Neural cell (in vitro differentiated cells): ENCODE measurements around the gene LRRN4CL. TPM values are rescaled to one million over a fixed set of nuclear protein-coding genes. Genes with fewer than 3 reads are reported as not detected.
"Not testable (repeated sequence)": the region's sequence is repeated elsewhere in the genome, so short reads cannot be mapped to it uniquely, and the experiment has no call there.

Experiments
- H2AFZ ChIP-seq: fragments of 200-600, 300-800 bp; sonication (generic), shearing (Covaris generic); 2 replicates; pipeline ENCODE4 v1.6.0; 2014; ENCODE audit warnings: low read depth, mild to moderate bottlenecking, antibody characterized with exemption, low read length, moderate library complexity
- H3F3A ChIP-seq: fragments of 200-600 bp; shearing (Covaris generic); 2 replicates; pipeline ENCODE4 v1.6.1; 2016; ENCODE audit warnings: mild to moderate bottlenecking, moderate library complexity, mixed read lengths, antibody characterized with exemption, low read length; ENCODE audit not compliant: insufficient read depth, poor library complexity, severe bottlenecking
- H3K27ac ChIP-seq: fragments of 200-600, 300-800 bp; sonication (generic), shearing (Covaris generic); 2 replicates; pipeline ENCODE4 v1.5.1; 2014; ENCODE audit warnings: mild to moderate bottlenecking, low read length, moderate library complexity
- H3K27me3 ChIP-seq: fragments of 300-800, 200-600 bp; sonication (generic), shearing (Covaris generic); 2 replicates; pipeline ENCODE4 v1.6.0; 2014; ENCODE audit warnings: mild to moderate bottlenecking, low read depth, low read length, moderate library complexity; ENCODE audit not compliant: insufficient read depth
- H3K36me3 ChIP-seq: fragments of 300-800, 200-600 bp; sonication (generic), shearing (Covaris generic); 2 replicates; pipeline ENCODE4 v1.5.1; 2014; ENCODE audit warnings: mild to moderate bottlenecking, antibody characterized with exemption, low read length, moderate library complexity; ENCODE audit not compliant: insufficient read depth
- H3K4me2 ChIP-seq: fragments of 300-800, 200-600 bp; sonication (generic), shearing (Covaris generic); 2 replicates; pipeline ENCODE4 v1.6.0; 2014; ENCODE audit warnings: mild to moderate bottlenecking, low read length
- H3K4me3 ChIP-seq: fragments of 300-800, 200-600 bp; sonication (generic), shearing (Covaris generic); 2 replicates; pipeline ENCODE4 v1.5.1; 2014; ENCODE audit warnings: mild to moderate bottlenecking, low read length, moderate library complexity
- H3K79me2 ChIP-seq: fragments of 200-600 bp; shearing (Covaris generic); replicated peaks from 2 replicates; pipeline ENCODE4 v1.6.0; 2014; ENCODE audit warnings: mild to moderate bottlenecking, low read length, moderate library complexity; ENCODE audit not compliant: insufficient read depth
- H3K9ac ChIP-seq: fragments of 300-800, 200-600 bp; sonication (generic), shearing (Covaris generic); 2 replicates; pipeline ENCODE4 v1.6.1; 2016; ENCODE audit warnings: mild to moderate bottlenecking, low read length, mixed read lengths
- H3K9me2 ChIP-seq: fragments of 200-600 bp; shearing (Covaris generic); 2 replicates; pipeline ENCODE4 v1.6.1; 2016; ENCODE audit warnings: mild to moderate bottlenecking, low read length, mixed read lengths; ENCODE audit not compliant: insufficient read depth
- H3K9me3 ChIP-seq: fragments of 200-600, 300-800 bp; sonication (generic), shearing (Covaris generic); 2 replicates; pipeline ENCODE4 v1.6.1; 2016; ENCODE audit warnings: mild to moderate bottlenecking, mixed run types, low read length, moderate library complexity, mixed read lengths
- H4K20me1 ChIP-seq: fragments of 200-600 bp; shearing (Covaris generic); 2 replicates; pipeline ENCODE4 v1.6.1; 2016; ENCODE audit warnings: mild to moderate bottlenecking, mixed run types; ENCODE audit not compliant: insufficient read depth
- CTCF ChIP-seq: fragments of 450-650 bp; IDR thresholded peaks from 2 replicates; pipeline ENCODE4 v1.5.1; 2014; ENCODE audit warnings: antibody characterized with exemption, mild to moderate bottlenecking, moderate library complexity; ENCODE audit not compliant: poor library complexity, severe bottlenecking
- EP300 ChIP-seq: fragments of 450-650 bp; conservative IDR thresholded peaks from 2 replicates; pipeline ENCODE4 v1.6.1; 2014; ENCODE audit warnings: antibody characterized with exemption, mild to moderate bottlenecking, moderate library complexity; ENCODE audit not compliant: poor library complexity, severe bottlenecking
- EZH2 ChIP-seq: fragments of 200-600, 300-800 bp; shearing (Covaris generic), sonication (generic); IDR thresholded peaks from 2 replicates; pipeline ENCODE4 v1.6.1; 2014; ENCODE audit warnings: antibody characterized with exemption, low read length, borderline replicate concordance, mild to moderate bottlenecking; ENCODE audit not compliant: insufficient read depth, poor library complexity, severe bottlenecking
- MXI1 ChIP-seq: fragments of 450-650 bp; conservative IDR thresholded peaks from 2 replicates; pipeline ENCODE4 v1.6.1; 2014; ENCODE audit warnings: antibody characterized with exemption, mild to moderate bottlenecking; ENCODE audit not compliant: poor library complexity, severe bottlenecking
- POLR2AphosphoS5 ChIP-seq: IDR thresholded peaks from 2 replicates; pipeline ENCODE4 v1.6.1; 2012
- RAD21 ChIP-seq: fragments of 450-650 bp; conservative IDR thresholded peaks from 2 replicates; pipeline ENCODE4 v1.6.1; 2014; ENCODE audit warnings: antibody characterized with exemption, mild to moderate bottlenecking, moderate library complexity
- REST ChIP-seq: IDR thresholded peaks from 2 replicates; pipeline ENCODE4 v1.6.1; 2012; ENCODE audit warnings: borderline replicate concordance
- SMC3 ChIP-seq: fragments of 450-650 bp; conservative IDR thresholded peaks from 2 replicates; pipeline ENCODE4 v1.6.1; 2014; ENCODE audit warnings: antibody characterized with exemption, mild to moderate bottlenecking, moderate library complexity; ENCODE audit not compliant: poor library complexity
- TAF1 ChIP-seq: IDR thresholded peaks from 2 replicates; pipeline ENCODE4 v1.6.1; 2012; ENCODE audit warnings: low read depth
- polyA plus RNA-seq: library from polyadenylated mRNA; depleted of rRNA; stranded (reverse); fragments of >200 nt; gene quantifications from 2 replicates; pipeline ENCODE4 v1.2.3, GENCODE V29; 2014

Gene LRRN4CL
- polyA plus RNA-seq, 1 donor from 2014 or later = 0.82 TPM

- H3K27ac ChIP-seq, H3K4me3 ChIP-seq, H3F3A ChIP-seq, H3K9me2 ChIP-seq, H3K27me3 ChIP-seq, H3K4me2 ChIP-seq, H2AFZ ChIP-seq, H4K20me1 ChIP-seq, H3K36me3 ChIP-seq, H3K9me3 ChIP-seq, H3K9ac ChIP-seq, H3K79me2 ChIP-seq: not testable (repeated sequence)
These were observed 13.9 kb downstream of the LRRN4CL start for GRCh38 chr11:62675415-62675814.

- no peak for TF ChIP-seq EZH2
- no peak for TF ChIP-seq RAD21
- no peak for TF ChIP-seq REST
- H3K4me3 ChIP-seq = no peak overlapping the region
- no peaks in the 10 kb centered on the region for H4K20me1 ChIP-seq
- H3K27ac ChIP-seq = no peak overlapping the region
- H2AFZ ChIP-seq = no peak overlapping the region
- H3F3A ChIP-seq = no peaks in the 10 kb centered on the region
- H3K36me3 ChIP-seq = no peaks in the 10 kb centered on the region
- H3K79me2 ChIP-seq = peaks cover 6% of the 10 kb centered on the region
- H3K9me3 ChIP-seq = no peaks in the 10 kb centered on the region
- H3K9me2 ChIP-seq = no peaks in the 10 kb centered on the region
- H3K4me2 ChIP-seq = no peak overlapping the region
- no peaks in the 10 kb centered on the region for H3K27me3 ChIP-seq
- no peak overlapping the region for H3K9ac ChIP-seq
These were observed 16.2 kb downstream of the LRRN4CL start for GRCh38 chr11:62673196-62673525.

DNA sequence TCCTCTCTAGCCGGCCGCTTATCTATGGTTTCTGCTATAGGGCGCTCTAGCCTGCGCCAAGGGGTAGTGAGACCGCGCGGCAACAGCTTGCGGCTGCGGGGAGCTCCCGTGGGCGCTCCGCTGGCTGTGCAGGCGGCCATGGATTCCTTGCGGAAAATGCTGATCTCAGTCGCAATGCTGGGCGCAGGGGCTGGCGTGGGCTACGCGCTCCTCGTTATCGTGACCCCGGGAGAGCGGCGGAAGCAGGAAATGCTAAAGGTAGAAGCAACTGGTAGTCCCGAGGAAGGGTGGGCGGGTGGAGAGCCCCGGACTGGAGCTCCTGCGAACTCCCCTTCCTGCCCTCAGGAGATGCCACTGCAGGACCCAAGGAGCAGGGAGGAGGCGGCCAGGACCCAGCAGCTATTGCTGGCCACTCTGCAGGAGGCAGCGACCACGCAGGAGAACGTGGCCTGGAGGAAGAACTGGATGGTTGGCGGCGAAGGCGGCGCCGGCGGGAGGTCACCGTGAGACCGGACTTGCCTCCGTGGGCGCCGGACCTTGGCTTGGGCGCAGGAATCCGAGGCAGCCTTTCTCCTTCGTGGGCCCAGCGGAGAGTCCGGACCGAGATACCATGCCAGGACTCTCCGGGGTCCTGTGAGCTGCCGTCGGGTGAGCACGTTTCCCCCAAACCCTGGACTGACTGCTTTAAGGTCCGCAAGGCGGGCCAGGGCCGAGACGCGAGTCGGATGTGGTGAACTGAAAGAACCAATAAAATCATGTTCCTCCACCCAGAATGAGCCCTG lies 17.5 kb downstream of the LRRN4CL start, which contains the start of the genes LBHD1 and UQCC3:
TSS of gene LBHD1 (minus strand) at position 660 of the 782 bp plus-strand sequence. CDS start 2,236 bp downstream, outside the sequence.
TSS of gene UQCC3 (plus strand) at position 66 of the 782 bp plus-strand sequence. CDS start at position 139, 73 bp downstream.
- Histone ChIP-seq H2AFZ (peak within 1 kb of the TSS; percentile 77), H3K79me2 (peaks cover 6% of the 10 kb centered on the region), H3K9me2 (no peaks in the 10 kb centered on the region), H3F3A (no peaks in the 10 kb centered on the region), H3K9ac (peak within 1 kb of the TSS; percentile 82), H3K4me2 (peak within 1 kb of the TSS; percentile 99), H3K27ac (peak within 1 kb of the TSS; percentile 86), H3K4me3 (peak within 1 kb of the TSS; percentile 89), H4K20me1 (no peaks in the 10 kb centered on the region), H3K27me3 (no peaks in the 10 kb centered on the region), H3K9me3 (no peaks in the 10 kb centered on the region), H3K36me3 (no peaks in the 10 kb centered on the region)
- TF ChIP-seq EP300 = peak; percentile 37
- peak; percentile 46 for TF ChIP-seq SMC3
- TF ChIP-seq POLR2AphosphoS5 = peak; percentile 71
- TF ChIP-seq MXI1 = peak; percentile 72
- peak; percentile 19 for TF ChIP-seq CTCF
- no peak for TF ChIP-seq EZH2
- TF ChIP-seq TAF1 = peak; percentile 85
- TF ChIP-seq REST = peak; percentile 44
- TF ChIP-seq RAD21 = peak; percentile 37
